Left ventricle myocardium inferior (tissue), 1 donor: ENCODE data around the gene WNT6. TPM values are rescaled to one million over a fixed set of nuclear protein-coding genes. Genes with fewer than 3 reads are reported as not detected.

Experiments
- DNase-seq: peaks from one replicate; pipeline ENCODE4 v3.0.0-alpha.2; 2020
- H3K27ac ChIP-seq: fragments of 200-600 bp; replicated peaks from 2 replicates; pipeline ENCODE4 v1.8.0; 2021
- H3K27me3 ChIP-seq: fragments of 200-600 bp; 2 replicates; pipeline ENCODE4 v1.8.0; 2021; ENCODE audit warnings: low read depth
- H3K36me3 ChIP-seq: fragments of 200-600 bp; 2 replicates; pipeline ENCODE4 v1.8.0; 2021
- H3K4me1 ChIP-seq: fragments of 200-600 bp; 2 replicates; pipeline ENCODE4 v1.8.0; 2021
- H3K4me3 ChIP-seq: fragments of 200-600 bp; 2 replicates; pipeline ENCODE4 v1.8.0; 2021; ENCODE audit warnings: mild to moderate bottlenecking, moderate library complexity
- H3K9me3 ChIP-seq: fragments of 200-600 bp; replicated peaks from 2 replicates; pipeline ENCODE4 v1.8.0; 2021
- CTCF ChIP-seq: fragments of 200-600 bp; IDR thresholded peaks from 2 replicates; pipeline ENCODE4 v1.8.0; 2021; ENCODE audit warnings: antibody characterized with exemption, mild to moderate bottlenecking, borderline replicate concordance
- intact Hi-C: fragments of 100-400 bp; cut with micrococcal nuclease; formaldehyde crosslinking; loops from one replicate; pipeline ENCODE4 v1.11.0; 2022
- total RNA-seq: library from RNA; stranded (reverse); fragmentation: NEBNext Ultra II Directional; extraction: Animal tissue kit (Norgen Biotek cat#: 25700); gene quantifications from one replicate; pipeline ENCODE4 v1.2.1, GENCODE V29; 2021
- donor health status: DM: no; HTN: yes; CAD: no; lungs with severe emphysema.

The WNT6 gene
- total RNA-seq, 1 donor from 2014 or later: 1.0 TPM

- Histone ChIP-seq H3K4me3 (no peak overlapping the region), H3K36me3 (no peaks in the 10 kb centered on the region), H3K27ac (no peak overlapping the region), H3K4me1 (peaks cover 17% of the 10 kb centered on the region), H3K9me3 (no peaks in the 10 kb centered on the region), H3K27me3 (peaks cover 98% of the 10 kb centered on the region)
- DNase-seq: no peak
- no peak for TF ChIP-seq CTCF
- intact Hi-C loops: no loop called here
These were observed 4.7 kb upstream of the WNT6 start for GRCh38 chr2:218854860-218855259.

GRCh38 chr2:218855305-218856166 lies 4.1 kb upstream of the WNT6 start:
- Histone ChIP-seq H3K4me3 (no peak overlapping the region), H3K27ac (no peak overlapping the region), H3K36me3 (no peaks in the 10 kb centered on the region), H3K4me1 (peaks cover 24% of the 10 kb centered on the region), H3K27me3 (peaks cover 98% of the 10 kb centered on the region), H3K9me3 (no peaks in the 10 kb centered on the region)
- DNase-seq: no peak
- TF ChIP-seq CTCF: no peak
- intact Hi-C loops: no loop called here

- Histone ChIP-seq H3K9me3 (no peaks in the 10 kb centered on the region), H3K4me3 (no peak overlapping the region), H3K4me1 (peaks cover 29% of the 10 kb centered on the region), H3K27me3 (peaks cover 98% of the 10 kb centered on the region), H3K27ac (no peak overlapping the region), H3K36me3 (no peaks in the 10 kb centered on the region)
- no peak for TF ChIP-seq CTCF
- intact Hi-C loops: no loop called here
- no peak for DNase-seq
These were observed 3.3 kb upstream of the WNT6 start for GRCh38 chr2:218856167-218856895.

GRCh38 chr2:218856896-218857243 lies 2.7 kb upstream of the WNT6 start:
- Histone ChIP-seq H3K27ac (no peak overlapping the region), H3K27me3 (peaks cover 98% of the 10 kb centered on the region), H3K36me3 (no peaks in the 10 kb centered on the region), H3K4me1 (peaks cover 29% of the 10 kb centered on the region), H3K9me3 (no peaks in the 10 kb centered on the region), H3K4me3 (no peak overlapping the region)
- DNase-seq: no peak
- no peak for TF ChIP-seq CTCF
- intact Hi-C loops: no loop called here

GRCh38 chr2:218857371-218858137 lies 2.1 kb upstream of the WNT6 start:
- Histone ChIP-seq H3K9me3 (no peaks in the 10 kb centered on the region), H3K4me3 (no peak overlapping the region), H3K27ac (no peak overlapping the region), H3K36me3 (no peaks in the 10 kb centered on the region), H3K4me1 (peaks cover 29% of the 10 kb centered on the region), H3K27me3 (peaks cover 98% of the 10 kb centered on the region)
- DNase-seq: no peak
- TF ChIP-seq CTCF: no peak
- intact Hi-C loops: no loop called here
